Brain microvascular endothelial cell (primary cell): Measurements from ENCODE around the gene ATXN7L3B.

Experiments used
- DNase-seq: peaks from one replicate; pipeline ENCODE4 v3.0.0-alpha.2; 2020
- H3K27ac ChIP-seq: fragments of 250-450 bp; sonication (Bioruptor Pico); 2 replicates; pipeline ENCODE4 v1.5.1; 2020; ENCODE audit warnings: mild to moderate bottlenecking, moderate library complexity
- H3K27me3 ChIP-seq: fragments of 250-450 bp; sonication (Bioruptor Pico); replicated peaks from 2 replicates; pipeline ENCODE4 v1.5.1; 2020; ENCODE audit warnings: mild to moderate bottlenecking
- H3K36me3 ChIP-seq: fragments of 250-450 bp; sonication (Bioruptor Pico); replicated peaks from 2 replicates; pipeline ENCODE4 v1.5.1; 2020; ENCODE audit warnings: mild to moderate bottlenecking
- H3K4me3 ChIP-seq: 2 replicates; pipeline ENCODE4 v1.5.1; 2011; ENCODE audit warnings: low read depth, mild to moderate bottlenecking, control low read depth, low read length, moderate library complexity
- CTCF ChIP-seq: IDR thresholded peaks from 2 replicates; pipeline ENCODE4 v1.5.1; 2011; ENCODE audit warnings: low read depth, mild to moderate bottlenecking, moderate library complexity, low read length, control low read depth, inconsistent platforms; ENCODE audit errors: missing control alignments
- in situ Hi-C: cut with HindIII; loops from 2 replicates; pipeline ENCODE4 v1.10.0; 2017; ENCODE audit warnings: low sequenced_read_pairs, low pct_ligation_motif_present

The ATXN7L3B gene, protein sequence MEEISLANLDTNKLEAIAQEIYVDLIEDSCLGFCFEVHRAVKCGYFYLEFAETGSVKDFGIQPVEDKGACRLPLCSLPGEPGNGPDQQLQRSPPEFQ

GRCh38 chr12:74537707-74538385 is at the start of gene ATXN7L3B:
Gene ATXN7L3B, plus strand, starts transcription at chr12:74537835. Its CDS starts 278 bp downstream, at chr12:74538113.
- Histone ChIP-seq H3K4me3 (peak within 1 kb of the TSS; percentile 90), H3K36me3 (peaks cover 8% of the 10 kb centered on the region), H3K27me3 (no peaks in the 10 kb centered on the region), H3K27ac (peak within 1 kb of the TSS; percentile 94)
- DNase-seq, result peak; percentile 91
- in situ Hi-C loops, result no loop called here
- TF ChIP-seq CTCF, result peak; percentile 15

DNA sequence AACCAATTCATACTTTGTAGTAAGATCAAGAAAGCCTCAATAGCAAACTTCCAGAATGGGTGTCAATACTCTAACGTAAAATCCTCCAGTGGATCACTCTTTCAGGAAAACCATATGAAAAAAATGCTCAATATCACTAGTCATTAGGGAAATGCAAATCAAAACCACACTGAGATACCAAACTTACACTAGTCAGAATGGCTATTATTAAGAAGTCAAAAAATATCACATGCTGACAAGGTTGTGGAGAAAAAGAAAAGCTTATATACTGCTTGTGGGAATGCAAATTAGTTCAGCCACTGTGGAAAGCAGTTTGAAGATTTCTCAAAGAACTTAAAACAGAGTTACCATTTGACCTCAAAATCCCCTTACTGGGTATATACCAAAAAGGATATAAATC is 49.5 kb upstream of the ATXN7L3B start:
- H3K27me3 ChIP-seq, result no peaks in the 10 kb centered on the region
- no peaks in the 10 kb centered on the region for H3K36me3 ChIP-seq
- TF ChIP-seq CTCF, result no peak
- H3K4me3 ChIP-seq, result no peak overlapping the region
- DNase-seq, result no peak
- in situ Hi-C loops, result no loop called here
- H3K27ac ChIP-seq, result no peak overlapping the region

DNA sequence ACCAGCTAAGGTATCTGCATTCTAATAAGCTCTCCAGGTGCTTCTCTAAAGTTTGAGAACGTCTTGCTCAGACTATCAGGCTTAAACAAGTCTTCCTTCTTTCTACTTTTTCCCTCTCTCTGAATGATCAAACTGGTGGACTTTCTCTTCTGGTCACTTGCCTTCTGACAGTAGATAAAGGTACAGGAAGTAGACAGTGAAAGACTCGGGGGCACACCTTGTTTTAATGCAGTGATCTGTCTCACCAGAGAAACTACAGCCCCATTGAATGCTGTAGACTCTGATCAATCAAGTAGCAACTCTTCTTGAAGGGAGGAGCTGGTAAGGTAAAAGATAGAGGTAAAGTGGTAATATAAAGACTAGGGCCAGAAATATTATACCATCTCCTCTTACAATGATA is 48.1 kb upstream of the ATXN7L3B start:
- DNase-seq, result no peak
- Histone ChIP-seq H3K4me3 (no peak overlapping the region), H3K27ac (no peak overlapping the region), H3K36me3 (no peaks in the 10 kb centered on the region), H3K27me3 (no peaks in the 10 kb centered on the region)
- TF ChIP-seq CTCF, result no peak
- in situ Hi-C loops, result no loop called here

- DNase-seq, result no peak
- no peak for TF ChIP-seq CTCF
- Histone ChIP-seq H3K36me3 (no peaks in the 10 kb centered on the region), H3K4me3 (no peak overlapping the region), H3K27me3 (no peaks in the 10 kb centered on the region), H3K27ac (no peak overlapping the region)
- in situ Hi-C loops, result no loop called here
Observed at GRCh38 chr12:74490390-74491064, 47.1 kb upstream of the ATXN7L3B start.

DNA sequence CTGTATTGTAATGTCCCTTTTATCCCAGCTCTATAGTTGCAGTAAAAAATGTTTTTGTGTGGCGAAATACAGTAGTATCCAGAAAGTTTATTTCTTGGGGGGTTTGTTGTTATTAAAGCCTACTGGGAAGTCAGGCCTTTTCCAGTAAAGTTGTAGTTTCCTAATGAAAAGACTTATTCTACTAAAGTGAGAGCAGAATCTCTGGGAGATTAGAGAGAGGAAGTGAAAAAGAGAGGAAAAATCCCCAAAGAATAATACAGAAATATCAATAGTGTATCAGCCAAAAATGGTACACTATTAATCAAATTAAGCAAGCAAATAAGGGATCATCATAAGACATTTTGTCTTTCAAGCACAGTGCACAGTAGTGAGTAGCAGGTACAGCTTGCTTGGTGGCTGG is 46.3 kb upstream of the ATXN7L3B start:
- no peak for DNase-seq
- TF ChIP-seq CTCF, result no peak
- in situ Hi-C loops, result no loop called here
- Histone ChIP-seq H3K27me3 (no peaks in the 10 kb centered on the region), H3K27ac (no peak overlapping the region), H3K4me3 (no peak overlapping the region), H3K36me3 (no peaks in the 10 kb centered on the region)
